HCT116 (cell line): Measurements from ENCODE around the gene GLRX. TPM values are rescaled to one million over a fixed set of nuclear protein-coding genes. Genes with fewer than 3 reads are reported as not detected.

ENCODE experiments used
- ATAC-seq: fragments of 200-7000 bp; cut with Tn5 transposase; 2 replicates; pipeline ENCODE4 v1.9.1; 2020; ENCODE audit warnings: mild to moderate bottlenecking, moderate library complexity
- BruUV-seq: library from RNA; stranded (reverse); fragments of 400-500 nt; replicated peaks from 2 replicates; lab custom pipeline; 2021; lab: Mats Ljungman, UMichigan
- CTCF ChIA-PET: fragments of 300-600 bp; sonication (Branson Sonifier 250); formaldehyde crosslinking; loops from one replicate; lab custom pipeline; 2021; ENCODE audit warnings: antibody characterized with exemption; lab: Charles Lee
- POLR2A ChIA-PET: fragments of 300-600, 350-600 bp; sonication (Branson Sonifier 250); formaldehyde crosslinking; loops from one replicate; lab custom pipeline; 2021; ENCODE audit warnings: antibody characterized with exemption; lab: Charles Lee
- RAD21 ChIA-PET, 2 experiments: fragments of 300-600 bp; sonication (Branson Sonifier 250); formaldehyde crosslinking; loops; one replicate each; lab custom pipeline; 2023; ENCODE audit warnings: low total read pairs in 2 of 2; ENCODE audit not compliant: uncharacterized antibody in 2 of 2, unreplicated experiment in 2 of 2, low non-redundant PET in 1 of 2; lab: Charles Lee
- DNase-seq: peaks from one replicate; pipeline ENCODE4 v3.0.0-alpha.2; 2010; ENCODE audit warnings: low read depth, low spot score
- H2AFZ ChIP-seq: fragments of 200-600 bp; shearing (Covaris generic), sonication (generic); 2 replicates; pipeline ENCODE4 v1.6.1; 2017; ENCODE audit warnings: low read depth, mixed run types, mixed read lengths, antibody characterized with exemption, low read length; ENCODE audit not compliant: poor library complexity, severe bottlenecking
- H3K27ac ChIP-seq: 2 replicates; pipeline ENCODE4 v1.5.1; 2012; ENCODE audit warnings: low read depth, low read length
- H3K27me3 ChIP-seq: fragments of 200-600 bp; sonication (generic); 2 replicates; pipeline ENCODE4 v1.6.1; 2016; ENCODE audit warnings: mixed run types, low read length, mixed read lengths; ENCODE audit not compliant: insufficient read depth
- H3K36me3 ChIP-seq, 2 experiments: fragments of 200-500 bp in 1 of 2; fragments of 200-600 bp in 1 of 2; sonication (Bioruptor generic) in 1 of 2; sonication (generic) in 1 of 2; 2 replicates each; pipeline versions ENCODE4 v1.5.1 to v1.6.1; 2014 to 2016; ENCODE audit warnings: low read length in 2 of 2, inconsistent platforms in 1 of 2, mixed read lengths in 1 of 2, mixed run types in 1 of 2; ENCODE audit not compliant: insufficient read depth in 2 of 2, control insufficient read depth in 1 of 2
- H3K4me1 ChIP-seq, 2 experiments: fragments of 200-600 bp in 1 of 2; sonication (generic) in 1 of 2; 2 replicates each; pipeline versions ENCODE4 v1.5.1 to v1.6.1; 2012 to 2017; ENCODE audit warnings: low read length in 2 of 2, inconsistent platforms in 1 of 2, mild to moderate bottlenecking in 1 of 2, mixed read lengths in 1 of 2, mixed run types in 1 of 2, moderate library complexity in 1 of 2; ENCODE audit not compliant: insufficient read depth in 2 of 2, control insufficient read depth in 1 of 2
- H3K4me2 ChIP-seq: fragments of 200-600 bp; sonication (generic); 2 replicates; pipeline ENCODE4 v1.6.1; 2017; ENCODE audit warnings: mixed run types, low read length, mixed read lengths
- H3K4me3 ChIP-seq, 2 experiments: fragments of 200-600 bp in 1 of 2; sonication (generic) in 1 of 2; replicated peaks in 1 of 2; 2 replicates each; pipeline ENCODE4 v1.5.1; 2011 to 2016; ENCODE audit warnings: low read length in 2 of 2, control low read depth in 1 of 2, low read depth in 1 of 2, mild to moderate bottlenecking in 1 of 2, mixed read lengths in 1 of 2, mixed run types in 1 of 2
- H3K79me2 ChIP-seq: fragments of 200-600 bp; sonication (generic); 2 replicates; pipeline ENCODE4 v1.6.1; 2017; ENCODE audit warnings: mild to moderate bottlenecking, mixed run types, low read length, moderate library complexity, mixed read lengths; ENCODE audit not compliant: insufficient read depth
- H3K9ac ChIP-seq: fragments of 200-600 bp; sonication (generic); 2 replicates; pipeline ENCODE4 v1.6.1; 2016; ENCODE audit warnings: low read length, mixed read lengths
- H3K9me2 ChIP-seq: fragments of 200-600 bp; sonication (generic), shearing (Covaris generic); 2 replicates; pipeline ENCODE4 v1.6.1; 2017; ENCODE audit warnings: mixed run types, mild to moderate bottlenecking, moderate library complexity; ENCODE audit not compliant: insufficient read depth
- H3K9me3 ChIP-seq, 2 experiments: fragments of 200-500 bp in 1 of 2; fragments of 200-600 bp in 1 of 2; sonication (Bioruptor generic) in 1 of 2; sonication (generic) in 1 of 2; 2 replicates each; pipeline ENCODE4 v1.6.1; 2014 to 2017; ENCODE audit warnings: low read length in 2 of 2, mixed read lengths in 2 of 2, inconsistent platforms in 1 of 2, low read depth in 1 of 2, mild to moderate bottlenecking in 1 of 2, mixed run types in 1 of 2, moderate library complexity in 1 of 2; ENCODE audit not compliant: control insufficient read depth in 1 of 2, insufficient read depth in 1 of 2
- H4K20me1 ChIP-seq: fragments of 200-600 bp; sonication (generic), shearing (Covaris generic); 2 replicates; pipeline ENCODE4 v1.6.1; 2017; ENCODE audit warnings: mixed run types, mild to moderate bottlenecking, moderate library complexity; ENCODE audit not compliant: insufficient read depth
- CTCF ChIP-seq, 3 experiments: fragments of 200-600 bp in 1 of 3; sonication (generic) in 1 of 3; IDR thresholded peaks in 2 of 3; conservative IDR thresholded peaks in 1 of 3; 2 replicates each; pipeline ENCODE4 v1.5.1; 2012 to 2017; ENCODE audit warnings: low read depth in 2 of 3, low read length in 2 of 3, antibody characterized with exemption in 1 of 3, borderline replicate concordance in 1 of 3, control low read depth in 1 of 3, mild to moderate bottlenecking in 1 of 3, mixed read lengths in 1 of 3, mixed run types in 1 of 3, moderate library complexity in 1 of 3; ENCODE audit not compliant: insufficient read depth in 1 of 3
- EGR1 ChIP-seq: IDR thresholded peaks from 2 replicates; pipeline ENCODE4 v1.6.1; 2012; ENCODE audit warnings: low read depth
- ELF1 ChIP-seq: IDR thresholded peaks from 2 replicates; pipeline ENCODE4 v1.6.1; 2012; ENCODE audit warnings: low read depth, borderline replicate concordance
- EZH2 ChIP-seq: fragments of 200-600 bp; sonication (generic); IDR thresholded peaks from 2 replicates; pipeline ENCODE4 v1.6.1; 2017; ENCODE audit warnings: antibody characterized with exemption, mixed run types
- POLR2AphosphoS5 ChIP-seq: IDR thresholded peaks from 2 replicates; pipeline ENCODE4 v1.6.1; 2011; ENCODE audit warnings: mild to moderate bottlenecking, low read depth, low read length, moderate library complexity
- RAD21 ChIP-seq: IDR thresholded peaks from 2 replicates; pipeline ENCODE4 v1.6.1; 2012; ENCODE audit warnings: low read depth, mild to moderate bottlenecking
- SIN3A ChIP-seq: IDR thresholded peaks from 2 replicates; pipeline ENCODE4 v1.6.1; 2012; ENCODE audit warnings: low read depth
- TCF7L2 ChIP-seq: IDR thresholded peaks from 2 replicates; pipeline ENCODE4 v1.7.0; 2011; ENCODE audit warnings: borderline replicate concordance, inconsistent platforms; ENCODE audit not compliant: insufficient read depth, insufficient read length; ENCODE audit errors: extremely low read depth
- YY1 ChIP-seq: IDR thresholded peaks from 2 replicates; pipeline ENCODE4 v1.6.1; 2011; ENCODE audit warnings: low read length, low read depth, moderate library complexity, mild to moderate bottlenecking; ENCODE audit not compliant: insufficient replicate concordance; ENCODE audit errors: extremely low read depth
- ZFX ChIP-seq: fragments of 450-650 bp; IDR thresholded peaks from 2 replicates; pipeline ENCODE4 v1.6.1; 2017
- ZNF274 ChIP-seq: fragments of 200-500 bp; sonication (Bioruptor generic); IDR thresholded peaks from 2 replicates; pipeline ENCODE4 v1.6.1; 2014; ENCODE audit warnings: mild to moderate bottlenecking, low read depth, low read length, inconsistent platforms
- intact Hi-C: fragments of 100-400 bp; cut with micrococcal nuclease; formaldehyde crosslinking; loops from 2 replicates; pipeline ENCODE4 v1.10.0; 2022
- total RNA-seq: library from RNA; stranded (reverse); gene quantifications from one replicate; pipeline ENCODE4 v1.2.1, GENCODE V29; 2021; ENCODE audit not compliant: unreplicated experiment

GLRX gene
- total RNA-seq, 1 experiment from 2014 or later = 29.3 TPM

DNA sequence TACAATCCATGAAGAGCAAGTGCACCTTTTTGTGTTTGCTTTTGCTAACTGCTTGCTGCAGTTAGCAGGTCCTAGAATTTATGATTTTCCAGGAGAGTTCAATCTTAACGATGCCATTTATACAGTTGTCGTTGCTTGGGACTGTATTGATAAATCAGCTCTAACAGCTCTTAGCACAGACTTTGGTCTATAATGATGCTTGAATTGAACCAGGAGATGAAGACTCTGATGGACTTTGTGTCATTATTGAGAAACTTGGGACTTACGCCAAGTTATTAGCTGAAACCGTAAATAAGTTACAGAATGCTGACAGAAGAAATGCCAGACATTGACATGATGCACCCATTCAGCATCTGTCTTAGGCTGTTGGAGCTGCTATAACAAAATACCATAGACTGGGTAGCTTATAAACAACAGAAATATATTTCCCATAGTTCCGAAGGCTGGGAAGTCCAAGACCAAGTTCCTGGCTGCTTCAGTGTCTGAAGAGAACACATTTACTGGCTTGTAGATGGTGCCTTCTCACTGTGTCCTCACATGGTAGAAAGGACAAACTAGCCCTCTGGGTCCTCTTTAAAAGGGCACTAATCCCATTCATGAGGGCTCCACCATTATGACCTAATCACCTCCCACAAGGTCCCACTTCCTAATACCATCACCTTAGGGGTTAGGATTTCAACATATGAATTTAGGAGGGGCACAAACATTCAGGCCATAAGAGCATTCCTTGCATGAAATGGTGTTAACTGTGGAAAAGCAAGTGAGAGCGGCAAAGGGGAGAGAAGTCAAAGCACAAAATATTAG, 17.6 kb downstream of the GLRX start:
- H4K20me1 ChIP-seq = no peaks in the 10 kb centered on the region
- no peak overlapping the region for H3K27ac ChIP-seq
- POLR2A ChIA-PET = no interaction called here
- no peak for DNase-seq
- no peaks in the 10 kb centered on the region for H3K79me2 ChIP-seq
- H3K36me3 ChIP-seq = no peaks in the 10 kb centered on the region
- H3K4me1 ChIP-seq = no peaks in the 10 kb centered on the region
- no peak overlapping the region for H2AFZ ChIP-seq
- H3K9ac ChIP-seq = no peak overlapping the region
- intact Hi-C loops = no loop called here
- CTCF ChIA-PET = interaction anchor here (0.7 kb wide), 1 partner anchor 24 kb away, joined by 4 read pairs; no protein-coding TSS in a partner anchor
- BruUV-seq = no TSS peak
- H3K9me2 ChIP-seq = no peaks in the 10 kb centered on the region
- TF ChIP-seq YY1 (no peak), EZH2 (no peak), EGR1 (no peak), TCF7L2 (no peak), ELF1 (no peak), POLR2AphosphoS5 (no peak), ZFX (no peak), RAD21 (no peak), CTCF (IDR thresholded peaks at IDR 0.05 in 2 of 3, conservative IDR thresholded peaks at IDR 0.05 in 1 of 3; ENCODE audit: borderline replicate concordance in 1 of 3, insufficient read depth in 1 of 3, low read depth in 2 of 3, low read length in 2 of 3) (no peak), SIN3A (no peak), ZNF274 (no peak)
- TF ChIP-seq, all 23 proteins: peak for 0
- no peak for ATAC-seq
- H3K9me3 ChIP-seq = no peaks in the 10 kb centered on the region
- no peak overlapping the region for H3K4me2 ChIP-seq
- H3K4me3 ChIP-seq = no peak overlapping the region
- RAD21 ChIA-PET = no interaction called here
- H3K27me3 ChIP-seq = no peaks in the 10 kb centered on the region
